ENCODE measurements around the gene NCBP3.

NCBP3 gene

DNA sequence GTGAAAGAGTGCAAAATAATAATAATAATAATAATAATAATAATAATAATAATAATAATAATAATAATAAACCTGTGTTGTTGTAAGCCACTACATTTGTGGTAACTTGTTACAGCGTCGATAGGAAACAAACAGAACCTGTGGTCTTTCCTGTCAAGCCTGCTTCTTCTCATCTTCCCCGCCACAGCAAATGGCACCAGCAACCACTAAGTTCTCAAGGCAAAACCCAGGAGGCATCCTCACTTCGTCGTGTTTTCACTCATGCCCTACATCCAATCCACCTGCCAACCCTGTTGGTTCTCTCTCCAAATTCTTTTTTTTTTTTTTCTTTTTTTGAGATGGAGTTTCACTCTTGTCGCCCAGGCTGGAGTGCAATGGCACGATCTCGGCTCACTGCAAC lies 79.3 kb downstream of the NCBP3 start:
- DNase-seq (ENCODE audit: insufficient read length, low spot score) (no peak), FAIRE-seq (no peak)
- TF ChIP-seq POLR2A (IDR thresholded peaks at IDR 0.05; ENCODE audit: low read depth, low read length) (no peak), TAF1 (IDR thresholded peaks at IDR 0.05; ENCODE audit: low read depth, low read length) (no peak), PAX5 (IDR thresholded peaks at IDR 0.05; ENCODE audit: insufficient read depth, low read length, severe bottlenecking) (no peak), POLR2AphosphoS5 (IDR thresholded peaks at IDR 0.05; ENCODE audit: low read depth, low read length) (no peak), SPI1 (IDR thresholded peaks at IDR 0.05; ENCODE audit: low read depth, low read length) (no peak), POU2F2 (IDR thresholded peaks at IDR 0.05; ENCODE audit: low read depth, low read length) (no peak)

DNA sequence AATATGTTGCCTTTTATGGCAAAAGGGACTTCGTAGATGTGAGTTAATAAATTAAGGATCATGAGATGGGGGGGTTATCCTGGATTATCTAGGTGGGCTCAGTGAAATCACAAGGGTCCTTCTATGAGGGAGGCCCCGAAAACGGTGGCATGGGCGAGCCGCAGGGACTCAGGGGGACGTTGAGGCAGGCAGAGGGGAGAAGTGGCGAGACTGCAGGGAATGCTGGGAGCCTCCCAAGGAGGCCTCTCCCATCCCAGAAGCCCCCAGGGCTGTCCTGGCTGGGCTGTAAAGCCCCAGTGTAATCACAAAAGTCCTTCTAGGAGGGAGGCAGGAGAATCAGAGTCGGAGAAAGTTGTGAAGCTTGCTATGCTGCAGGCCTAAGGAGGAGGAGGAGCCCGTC lies 80.1 kb downstream of the NCBP3 start:
- no peak for TF ChIP-seq POLR2AphosphoS5 (IDR thresholded peaks at IDR 0.05; ENCODE audit: low read depth, low read length)
- no peak for TF ChIP-seq POLR2A (IDR thresholded peaks at IDR 0.05; ENCODE audit: low read depth, low read length)
- no peak for FAIRE-seq
- no peak for DNase-seq (ENCODE audit: insufficient read length, low spot score)

GRCh38 chr17:3763777-3764170 lies 82.3 kb downstream of the NCBP3 start:
- no peak for TF ChIP-seq PAX5 (IDR thresholded peaks at IDR 0.05; ENCODE audit: insufficient read depth, low read length, severe bottlenecking)
- TF ChIP-seq TAF1 (IDR thresholded peaks at IDR 0.05; ENCODE audit: low read depth, low read length) = no peak
- TF ChIP-seq SPI1 (IDR thresholded peaks at IDR 0.05; ENCODE audit: low read depth, low read length) = no peak
- no peak for TF ChIP-seq POLR2A (IDR thresholded peaks at IDR 0.05; ENCODE audit: low read depth, low read length)
- TF ChIP-seq POLR2AphosphoS5 (IDR thresholded peaks at IDR 0.05; ENCODE audit: low read depth, low read length) = no peak
- no peak for TF ChIP-seq POU2F2 (IDR thresholded peaks at IDR 0.05; ENCODE audit: low read depth, low read length)
- DNase-seq (ENCODE audit: insufficient read length, low spot score) (no peak), FAIRE-seq (no peak)

DNA sequence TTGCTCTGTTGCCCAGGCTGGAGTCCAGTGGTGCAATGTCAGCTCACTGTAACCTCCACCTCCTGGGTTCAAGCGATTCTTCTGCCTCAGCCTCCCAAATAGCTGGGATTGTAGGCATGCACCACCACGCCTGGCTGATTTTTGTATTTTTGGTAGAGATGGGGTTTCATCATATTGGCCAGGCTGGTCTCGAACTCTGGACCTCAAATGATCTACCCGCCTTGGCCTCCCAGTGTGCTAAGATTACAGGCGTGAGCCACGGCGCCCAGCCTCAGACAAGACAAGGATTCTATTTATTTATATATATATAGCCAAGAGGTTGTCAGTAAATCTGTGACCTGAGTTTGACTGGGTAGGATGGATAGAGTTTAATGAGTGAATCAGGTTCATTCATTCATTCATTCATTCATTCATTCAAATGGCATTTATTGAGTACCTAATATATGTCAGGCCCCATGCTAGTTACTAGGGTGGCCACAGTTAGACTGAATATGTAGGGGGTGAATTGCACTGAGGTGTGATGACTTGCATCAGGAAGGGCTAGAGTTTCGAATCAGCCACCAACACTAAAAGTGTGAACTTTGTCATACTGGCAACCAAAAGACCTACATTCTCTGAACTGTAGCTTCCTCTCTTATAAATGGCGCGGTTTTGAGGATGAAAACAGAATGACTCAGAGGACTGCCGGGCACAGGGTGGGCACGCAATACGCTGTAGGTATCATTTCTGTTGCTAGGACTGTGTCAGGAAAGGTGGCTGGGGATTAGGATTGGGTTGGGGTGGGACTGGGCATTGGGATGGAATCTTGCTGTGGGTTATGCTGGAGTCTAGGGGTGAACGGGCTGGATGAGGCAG lies 82.9 kb downstream of the NCBP3 start:
- FAIRE-seq (peak; percentile 92), DNase-seq (ENCODE audit: insufficient read length, low spot score) (peak; percentile 56)
- no peak for TF ChIP-seq POLR2AphosphoS5 (IDR thresholded peaks at IDR 0.05; ENCODE audit: low read depth, low read length)
- TF ChIP-seq POU2F2 (IDR thresholded peaks at IDR 0.05; ENCODE audit: low read depth, low read length) = no peak
- TF ChIP-seq SPI1 (IDR thresholded peaks at IDR 0.05; ENCODE audit: low read depth, low read length) = peak; percentile 45; the same call in 1 of the 2 replicates

GRCh38 chr17:3761918-3762380 lies 84.1 kb downstream of the NCBP3 start:
- no peak for DNase-seq (ENCODE audit: insufficient read length, low spot score)
- FAIRE-seq = no peak
- TF ChIP-seq POLR2A (IDR thresholded peaks at IDR 0.05; ENCODE audit: low read depth, low read length) = no peak
- no peak for TF ChIP-seq POLR2AphosphoS5 (IDR thresholded peaks at IDR 0.05; ENCODE audit: low read depth, low read length)
- TF ChIP-seq TAF1 (IDR thresholded peaks at IDR 0.05; ENCODE audit: low read depth, low read length) = no peak
- no peak for TF ChIP-seq PAX5 (IDR thresholded peaks at IDR 0.05; ENCODE audit: insufficient read depth, low read length, severe bottlenecking)
- TF ChIP-seq SPI1 (IDR thresholded peaks at IDR 0.05; ENCODE audit: low read depth, low read length) = no peak
- TF ChIP-seq POU2F2 (IDR thresholded peaks at IDR 0.05; ENCODE audit: low read depth, low read length) = no peak

- TF ChIP-seq POU2F2 (IDR thresholded peaks at IDR 0.05; ENCODE audit: low read depth, low read length) (no peak), POLR2AphosphoS5 (IDR thresholded peaks at IDR 0.05; ENCODE audit: low read depth, low read length) (no peak), PAX5 (IDR thresholded peaks at IDR 0.05; ENCODE audit: insufficient read depth, low read length, severe bottlenecking) (no peak), TAF1 (IDR thresholded peaks at IDR 0.05; ENCODE audit: low read depth, low read length) (no peak), SPI1 (IDR thresholded peaks at IDR 0.05; ENCODE audit: low read depth, low read length) (no peak), POLR2A (IDR thresholded peaks at IDR 0.05; ENCODE audit: low read depth, low read length) (no peak)
- DNase-seq (ENCODE audit: insufficient read length, low spot score) (no peak), FAIRE-seq (no peak)
Measured at GRCh38 chr17:3761036-3761917, 84.8 kb downstream of the NCBP3 start.

- no peak for FAIRE-seq
- TF ChIP-seq POU2F2 (IDR thresholded peaks at IDR 0.05; ENCODE audit: low read depth, low read length) (no peak), POLR2A (IDR thresholded peaks at IDR 0.05; ENCODE audit: low read depth, low read length) (no peak), SPI1 (IDR thresholded peaks at IDR 0.05; ENCODE audit: low read depth, low read length) (no peak), POLR2AphosphoS5 (IDR thresholded peaks at IDR 0.05; ENCODE audit: low read depth, low read length) (no peak), TAF1 (IDR thresholded peaks at IDR 0.05; ENCODE audit: low read depth, low read length) (no peak), PAX5 (IDR thresholded peaks at IDR 0.05; ENCODE audit: insufficient read depth, low read length, severe bottlenecking) (no peak)
Measured at GRCh38 chr17:3759597-3760216, 86.3 kb downstream of the NCBP3 start.

DNA sequence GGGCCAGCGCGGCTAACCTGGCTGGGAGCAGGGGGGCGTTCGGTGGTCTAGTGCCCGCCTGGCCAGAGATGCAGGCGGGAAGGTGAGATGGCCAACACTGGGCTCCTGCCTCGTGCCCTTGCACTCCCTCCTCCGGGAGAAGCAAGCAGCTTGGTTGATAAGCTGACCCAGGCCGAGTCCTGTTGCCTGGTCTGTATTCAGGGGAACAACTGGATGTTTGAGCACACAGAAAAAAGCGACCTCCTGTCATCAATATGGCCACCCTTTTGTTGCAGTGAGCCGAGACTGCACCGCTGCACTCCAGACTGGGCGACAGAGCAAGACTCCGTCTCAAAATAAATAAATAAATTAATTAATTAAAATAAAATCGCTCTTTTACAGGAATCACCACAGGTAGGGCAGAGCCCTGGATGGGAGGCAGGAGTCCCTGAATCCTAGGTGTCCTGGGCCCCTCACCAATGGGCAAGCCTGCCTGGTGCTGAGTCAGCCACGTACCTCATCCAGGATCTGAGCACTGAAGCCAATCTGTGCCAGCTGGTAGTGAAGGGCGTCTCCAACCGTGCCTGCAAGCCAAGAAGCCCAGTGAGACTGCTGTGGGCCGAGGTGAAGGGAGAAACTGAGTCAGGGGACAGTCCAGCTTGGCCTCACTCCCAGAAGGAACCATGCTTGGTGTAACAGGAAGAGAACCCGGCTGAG lies 90.6 kb downstream of the NCBP3 start:
- DNase-seq (ENCODE audit: insufficient read length, low spot score) (no peak), FAIRE-seq (no peak)

More at GRCh38 chr17:3759597-3760216, 86.3 kb downstream of the NCBP3 start:
- DNase-seq (ENCODE audit: insufficient read length, low spot score) = no peak

More for the DNA sequence above, 90.6 kb downstream of the NCBP3 start:
- no peak for TF ChIP-seq SPI1 (IDR thresholded peaks at IDR 0.05; ENCODE audit: low read depth, low read length)
- no peak for TF ChIP-seq POU2F2 (IDR thresholded peaks at IDR 0.05; ENCODE audit: low read depth, low read length)
- TF ChIP-seq TAF1 (IDR thresholded peaks at IDR 0.05; ENCODE audit: low read depth, low read length) = no peak
- no peak for TF ChIP-seq POLR2A (IDR thresholded peaks at IDR 0.05; ENCODE audit: low read depth, low read length)
- no peak for TF ChIP-seq PAX5 (IDR thresholded peaks at IDR 0.05; ENCODE audit: insufficient read depth, low read length, severe bottlenecking)
- no peak for TF ChIP-seq POLR2AphosphoS5 (IDR thresholded peaks at IDR 0.05; ENCODE audit: low read depth, low read length)
